ENCODE results near the gene KIFBP. TPM values are rescaled to one million over a fixed set of nuclear protein-coding genes. Genes with fewer than 3 reads are reported as not detected.
A peak's percentile ranks its signal among the peaks of the same experiment; 100 is the strongest.

The KIFBP gene
- total and polyA plus RNA-seq, 8 donors = 5.5 to 16.4 (median 6.7) TPM

DNA sequence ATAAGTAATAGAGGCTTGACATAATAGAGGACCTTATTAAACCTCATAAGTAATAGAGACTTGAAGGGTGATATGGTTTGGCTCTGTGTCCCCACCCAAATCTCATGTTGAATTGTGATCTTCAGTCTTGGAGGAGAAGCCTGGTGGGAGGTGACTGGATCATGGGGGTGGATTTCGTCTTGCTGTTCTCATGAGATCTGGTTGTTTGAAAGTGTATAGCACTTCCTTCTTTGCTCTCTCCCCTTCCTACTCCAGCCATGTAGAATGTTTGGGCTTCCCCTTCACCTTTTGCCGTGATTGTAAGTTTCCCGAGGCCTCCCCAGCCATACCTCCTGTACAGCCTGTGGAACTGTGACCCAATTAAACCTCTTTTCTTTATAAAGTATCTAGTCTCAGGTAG, 8.6 kb downstream of the KIFBP start:
- intact Hi-C loops (cut with DNase I) = no loop called here
- no peaks in the 10 kb centered on the region for H3K9me3 ChIP-seq
- H3K4me1 ChIP-seq = peaks cover 0 to 16% (median 0%) of the 10 kb centered on the region in 3 donors
- H3K36me3 ChIP-seq = peaks cover 0 to 13% (median 0%) of the 10 kb centered on the region in 3 donors
- H3K27me3 ChIP-seq = no peaks in the 10 kb centered on the region
- WGBS, 2 donors = 89 to 93% methylated on average over 3 of the region's 3 CpGs
- no peak overlapping the region for H3K27ac ChIP-seq
- ATAC-seq (no peak), DNase-seq (no peak), FAIRE-seq (no peak)
- TF ChIP-seq, protein P1, sequence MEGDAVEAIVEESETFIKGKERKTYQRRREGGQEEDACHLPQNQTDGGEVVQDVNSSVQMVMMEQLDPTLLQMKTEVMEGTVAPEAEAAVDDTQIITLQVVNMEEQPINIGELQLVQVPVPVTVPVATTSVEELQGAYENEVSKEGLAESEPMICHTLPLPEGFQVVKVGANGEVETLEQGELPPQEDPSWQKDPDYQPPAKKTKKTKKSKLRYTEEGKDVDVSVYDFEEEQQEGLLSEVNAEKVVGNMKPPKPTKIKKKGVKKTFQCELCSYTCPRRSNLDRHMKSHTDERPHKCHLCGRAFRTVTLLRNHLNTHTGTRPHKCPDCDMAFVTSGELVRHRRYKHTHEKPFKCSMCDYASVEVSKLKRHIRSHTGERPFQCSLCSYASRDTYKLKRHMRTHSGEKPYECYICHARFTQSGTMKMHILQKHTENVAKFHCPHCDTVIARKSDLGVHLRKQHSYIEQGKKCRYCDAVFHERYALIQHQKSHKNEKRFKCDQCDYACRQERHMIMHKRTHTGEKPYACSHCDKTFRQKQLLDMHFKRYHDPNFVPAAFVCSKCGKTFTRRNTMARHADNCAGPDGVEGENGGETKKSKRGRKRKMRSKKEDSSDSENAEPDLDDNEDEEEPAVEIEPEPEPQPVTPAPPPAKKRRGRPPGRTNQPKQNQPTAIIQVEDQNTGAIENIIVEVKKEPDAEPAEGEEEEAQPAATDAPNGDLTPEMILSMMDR (IDR thresholded peaks at IDR 0.05) = no peak
- no peak overlapping the region for H3K4me3 ChIP-seq

DNA sequence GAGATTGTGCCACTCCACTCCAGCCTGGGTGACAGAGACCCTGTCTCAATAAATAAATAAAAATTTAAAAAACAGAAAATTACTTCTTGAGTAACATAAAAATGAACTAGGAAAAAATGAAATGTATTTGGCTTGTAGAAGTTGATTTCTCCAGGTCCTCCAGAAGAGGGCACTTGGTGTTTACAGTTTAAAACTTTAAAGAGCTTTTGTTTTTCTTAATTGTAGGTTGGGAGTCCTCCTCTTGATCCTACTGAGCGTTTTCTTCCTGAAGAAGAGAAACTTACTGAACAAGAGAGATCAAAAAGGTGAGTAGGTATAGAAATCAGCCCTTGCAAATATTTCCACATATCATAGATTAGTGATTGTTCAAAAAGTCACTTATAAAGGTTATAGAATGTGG, 16.2 kb downstream of the KIFBP start:
- no peaks in the 10 kb centered on the region for H3K4me1 ChIP-seq
- FAIRE-seq (no peak), ATAC-seq (peak in 3 of 4 donors; percentile 43 to 59 (median 48)), DNase-seq (no peak)
- H3K4me3 ChIP-seq = no peak overlapping the region
- H3K9me3 ChIP-seq = no peaks in the 10 kb centered on the region
- TF ChIP-seq, protein P1 (IDR thresholded peaks at IDR 0.05) = peak in 1 of 4 donors; percentile 14
- intact Hi-C loops (cut with DNase I) = no loop called here
- WGBS, 2 donors = 28 to 35% methylated on average over 1 of the region's 1 CpG
- no peaks in the 10 kb centered on the region for H3K27me3 ChIP-seq
- no peak overlapping the region for H3K27ac ChIP-seq
- H3K36me3 ChIP-seq = peaks cover 0 to 13% (median 0%) of the 10 kb centered on the region in 3 donors

DNA sequence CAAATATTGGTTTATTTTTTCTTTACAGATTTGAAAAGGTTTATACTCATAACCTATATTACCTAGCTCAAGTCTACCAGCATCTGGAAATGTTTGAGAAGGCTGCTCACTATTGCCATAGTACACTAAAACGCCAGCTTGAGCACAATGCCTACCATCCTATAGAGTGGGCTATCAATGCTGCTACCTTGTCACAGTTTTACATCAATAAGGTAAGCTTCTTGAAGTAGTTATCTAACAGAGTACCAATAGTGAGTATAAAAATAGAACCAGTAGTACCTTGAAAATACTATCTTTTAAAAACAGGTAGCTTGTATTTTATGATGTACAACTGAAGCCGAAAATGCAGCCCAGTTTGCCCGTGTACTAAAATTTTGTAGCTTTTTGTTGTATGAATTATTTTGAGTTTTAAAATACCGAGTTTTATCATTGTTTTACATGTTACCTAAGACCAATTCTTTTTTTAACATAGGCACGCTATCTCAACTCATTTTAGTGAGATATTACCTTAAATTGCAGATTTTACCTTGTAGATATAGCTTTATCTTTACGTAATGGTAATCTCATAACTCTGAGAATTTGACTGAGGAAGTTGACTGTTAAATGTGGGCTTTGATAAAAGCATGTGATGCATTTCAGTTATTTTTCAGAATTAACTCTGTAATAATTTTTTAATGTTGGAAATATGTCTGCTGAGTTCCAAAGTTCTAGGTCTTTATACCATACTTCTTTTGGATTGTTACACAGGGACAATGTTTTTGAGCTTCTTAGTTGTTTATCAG, 17.3 kb downstream of the KIFBP start:
- no peak for FAIRE-seq
- Histone ChIP-seq H3K9me3 (no peaks in the 10 kb centered on the region), H3K4me3 (no peak overlapping the region), H3K27me3 (no peaks in the 10 kb centered on the region), H3K27ac (no peak overlapping the region), H3K4me1 (no peaks in the 10 kb centered on the region), H3K36me3 (peaks cover 0 to 10% (median 0%) of the 10 kb centered on the region in 3 donors)
- intact Hi-C loops (cut with DNase I) = no loop called here
- TF ChIP-seq, protein P1 (IDR thresholded peaks at IDR 0.05) = no peak
- no peak for DNase-seq
- ATAC-seq = no peak
- WGBS, 2 donors = 87 to 89% methylated on average over 6 of the region's 6 CpGs

DNA sequence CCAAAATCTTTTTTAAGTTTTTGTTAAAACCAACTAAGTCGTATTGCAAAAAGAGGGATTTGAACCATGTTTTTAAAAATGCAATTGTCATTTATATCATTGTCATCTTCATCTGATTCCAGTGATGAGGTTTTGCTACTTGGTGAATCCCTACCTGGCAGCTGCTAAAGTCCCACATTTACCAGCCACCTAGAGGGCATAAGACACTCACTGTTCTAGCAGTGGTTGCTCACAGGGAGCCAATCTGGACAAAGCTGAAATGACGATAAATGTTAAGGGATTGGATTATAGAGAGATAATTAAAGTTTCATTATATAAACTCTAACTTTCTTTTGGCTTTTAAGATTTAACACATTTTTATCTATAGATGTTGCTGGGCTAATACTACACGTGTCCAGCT, 18.7 kb downstream of the KIFBP start:
- H3K4me3 ChIP-seq = no peak overlapping the region
- WGBS, 2 donors = 90% methylated on average over 3 of the region's 3 CpGs
- FAIRE-seq = no peak
- no peak for DNase-seq
- no peaks in the 10 kb centered on the region for H3K9me3 ChIP-seq
- TF ChIP-seq, protein P1 (IDR thresholded peaks at IDR 0.05) = no peak
- no peak overlapping the region for H3K27ac ChIP-seq
- H3K4me1 ChIP-seq = no peaks in the 10 kb centered on the region
- H3K27me3 ChIP-seq = no peaks in the 10 kb centered on the region
- no peak for ATAC-seq
- intact Hi-C loops (cut with DNase I) = no loop called here
- peaks cover 0 to 11% (median 0%) of the 10 kb centered on the region in 3 donors for H3K36me3 ChIP-seq

DNA sequence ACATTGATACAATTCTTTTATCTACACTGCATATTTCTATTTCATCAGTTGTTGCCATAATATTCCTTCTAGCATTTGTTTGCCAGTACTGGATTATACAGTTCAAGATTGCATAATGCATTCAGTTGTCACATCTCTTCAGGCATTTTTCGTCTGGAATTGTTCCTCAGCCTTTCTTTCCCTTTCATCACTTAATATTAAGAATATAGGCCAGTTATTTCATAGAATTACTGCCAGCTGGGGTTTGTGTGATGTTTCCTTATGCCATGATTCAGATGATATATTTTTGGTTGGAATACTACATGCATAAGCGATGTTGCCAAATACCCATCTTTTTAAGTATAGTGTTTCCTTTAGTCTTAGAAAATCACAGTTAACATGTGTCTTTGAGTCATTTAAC, 20.8 kb downstream of the KIFBP start:
- Histone ChIP-seq H3K27ac (no peak overlapping the region), H3K4me1 (no peaks in the 10 kb centered on the region), H3K36me3 (peaks cover 0 to 12% (median 0%) of the 10 kb centered on the region in 3 donors), H3K4me3 (no peak overlapping the region), H3K27me3 (no peaks in the 10 kb centered on the region), H3K9me3 (no peaks in the 10 kb centered on the region)
- intact Hi-C loops (cut with DNase I) = no loop called here
- no peak for ATAC-seq
- TF ChIP-seq, protein P1 (IDR thresholded peaks at IDR 0.05) = no peak
- 68 to 76% methylated on average over 2 of the region's 2 CpGs for WGBS, 2 donors
- FAIRE-seq = no peak
- DNase-seq = no peak
